CD4-positive, alpha-beta T cell (primary cell): ENCODE results near the gene ZBTB7C. TPM values are rescaled to one million over a fixed set of nuclear protein-coding genes. Genes with fewer than 3 reads are reported as not detected.

ENCODE experiments used
- ATAC-seq: fragments of 200-7000 bp; cut with Tn5 transposase; one replicate; pipeline ENCODE4 v1.10.0; 2022; ENCODE audit warnings: mild to moderate bottlenecking; ENCODE audit not compliant: poor library complexity
- CTCF ChIA-PET: fragments of 350-600 bp; sonication (Branson Sonifier 250); formaldehyde crosslinking; loops from one replicate; lab custom pipeline; 2021; ENCODE audit warnings: antibody characterized with exemption, inconsistent platforms; lab: Charles Lee
- POLR2A ChIA-PET: fragments of 350-600 bp; sonication (Branson Sonifier 250); formaldehyde crosslinking; loops from one replicate; lab custom pipeline; 2021; ENCODE audit warnings: antibody characterized with exemption, inconsistent platforms; lab: Charles Lee
- DNase-seq, 14 experiments: peaks; one replicate each; pipeline ENCODE4 v3.0.0-alpha.2; 2013 to 2020; ENCODE audit warnings: mixed read lengths in 2 of 14
- H3K27ac ChIP-seq, 2 donors: one replicate each; pipeline versions ENCODE4 v1.5.1 to v1.7.0; 2013; ENCODE audit warnings: low read length in 2 of 2, low read depth in 1 of 2, mild to moderate bottlenecking in 1 of 2
- H3K27me3 ChIP-seq, 2 experiments: 1 replicate in 1 of 2; 2 replicates in 1 of 2; pipeline versions ENCODE4 v1.6.1 to v1.7.0; 2013; ENCODE audit warnings: low read length in 2 of 2, control low read depth in 1 of 2, mild to moderate bottlenecking in 1 of 2, moderate library complexity in 1 of 2; ENCODE audit not compliant: insufficient read depth in 2 of 2, control insufficient read depth in 1 of 2
- H3K36me3 ChIP-seq: one replicate; pipeline ENCODE4 v1.6.1; 2013; ENCODE audit warnings: low read length, control low read depth; ENCODE audit not compliant: insufficient read depth
- H3K4me1 ChIP-seq: one replicate; pipeline ENCODE4 v1.6.1; 2013; ENCODE audit warnings: low read length, control low read depth; ENCODE audit not compliant: insufficient read depth
- H3K4me3 ChIP-seq: one replicate; pipeline ENCODE4 v1.5.1; 2013; ENCODE audit warnings: mild to moderate bottlenecking, low read length, moderate library complexity
- H3K9me3 ChIP-seq, 2 experiments: 1 replicate in 1 of 2; 2 replicates in 1 of 2; pipeline versions ENCODE4 v1.6.1 to v1.7.0; 2013; ENCODE audit warnings: low read length in 2 of 2, mild to moderate bottlenecking in 2 of 2, control low read depth in 1 of 2, moderate library complexity in 1 of 2; ENCODE audit not compliant: control insufficient read depth in 1 of 2, insufficient read depth in 1 of 2
- H3K27ac Mint-ChIP-seq: one replicate; pipeline ENCODE4 v1.8.0; 2020; ENCODE audit warnings: mixed read lengths
- H3K27me3 Mint-ChIP-seq: one replicate; pipeline ENCODE4 v1.8.0; 2021; ENCODE audit warnings: mixed read lengths
- H3K36me3 Mint-ChIP-seq: one replicate; pipeline ENCODE4 v1.8.0; 2021; ENCODE audit warnings: low read depth, mixed read lengths
- H3K4me1 Mint-ChIP-seq: one replicate; pipeline ENCODE4 v1.8.0; 2021; ENCODE audit warnings: low read depth, mixed read lengths
- H3K4me3 Mint-ChIP-seq: one replicate; pipeline ENCODE4 v1.8.0; 2020; ENCODE audit warnings: mild to moderate bottlenecking, mixed read lengths
- H3K9me3 Mint-ChIP-seq: one replicate; pipeline ENCODE4 v1.8.0; 2020; ENCODE audit warnings: mixed read lengths
- intact Hi-C, 2 experiments: fragments of 100-400 bp; cut with DNase I in 1 of 2; cut with micrococcal nuclease in 1 of 2; formaldehyde crosslinking; loops; one replicate each; pipeline versions ENCODE4 v1.15.1 to v1.9.0; 2023 to 2025; cut with DNase I, micrococcal nuclease
- total RNA-seq, 174 experiments: library from RNA in 2 of 174; stranded (reverse) in 2 of 174; gene quantifications; one replicate each; pipeline ENCODE4 v1.2.3 and lab custom pipeline; 2021 to 2026
- TF ChIP-seq, protein P1 (sequence below): fragments of 200-600 bp; IDR thresholded peaks from one replicate; pipeline ENCODE4 v1.8.0; 2022; ENCODE audit warnings: antibody characterized with exemption, mild to moderate bottlenecking

Gene ZBTB7C
- total RNA-seq, 2 experiments from 2014 or later, result not detected

DNA sequence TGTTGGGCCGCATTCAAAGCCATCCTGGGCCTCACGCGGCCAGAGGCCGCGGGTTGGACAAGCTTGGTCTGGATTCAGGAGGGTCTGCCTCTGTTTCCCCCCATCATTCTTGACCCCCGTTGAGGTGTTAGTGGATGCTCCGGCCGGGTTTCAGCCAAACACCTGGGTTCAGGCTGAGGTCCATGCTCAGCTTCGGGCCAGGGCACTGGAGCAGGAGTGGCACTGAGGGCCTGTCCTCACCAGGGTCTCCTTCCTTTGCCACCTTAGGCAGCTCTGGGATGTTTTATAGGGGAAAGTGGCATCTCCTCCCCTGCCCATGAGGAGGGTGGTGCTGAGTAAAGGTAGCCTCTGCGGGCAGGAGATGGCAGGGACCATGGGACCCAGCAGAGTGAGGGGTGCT is 401.8 kb downstream of the ZBTB7C start:
- DNase-seq (peak in 1 of 14 experiments; percentile 25), ATAC-seq (no peak)
- ChIA-PET POLR2A (no interaction called here), CTCF (interaction anchor here (1.4 kb wide), 2 partner anchors 45 to 76 kb away, joined by 3 to 4 read pairs; no protein-coding TSS in a partner anchor)
- Mint-ChIP-seq H3K27ac (no peak overlapping the region), H3K4me1 (peaks cover 6% of the 10 kb centered on the region), H3K27me3 (peaks cover 15% of the 10 kb centered on the region), H3K4me3 (no peak overlapping the region), H3K36me3 (no peaks in the 10 kb centered on the region), H3K9me3 (no peaks in the 10 kb centered on the region)
- Histone ChIP-seq H3K4me3 (no peak overlapping the region), H3K4me1 (peaks cover 12% of the 10 kb centered on the region), H3K27ac (no peak overlapping the region), H3K9me3 (peaks cover 0 to 4% of the 10 kb centered on the region in 2 experiments), H3K36me3 (no peaks in the 10 kb centered on the region), H3K27me3 (peaks cover 10% of the 10 kb centered on the region in 2 experiments)
- intact Hi-C loops, result loop anchor here in 1 of 2 experiments (5.0 kb wide), 1 partner anchor 75 kb away; the partner anchor contains the start of gene SMAD2
- TF ChIP-seq, protein P1, sequence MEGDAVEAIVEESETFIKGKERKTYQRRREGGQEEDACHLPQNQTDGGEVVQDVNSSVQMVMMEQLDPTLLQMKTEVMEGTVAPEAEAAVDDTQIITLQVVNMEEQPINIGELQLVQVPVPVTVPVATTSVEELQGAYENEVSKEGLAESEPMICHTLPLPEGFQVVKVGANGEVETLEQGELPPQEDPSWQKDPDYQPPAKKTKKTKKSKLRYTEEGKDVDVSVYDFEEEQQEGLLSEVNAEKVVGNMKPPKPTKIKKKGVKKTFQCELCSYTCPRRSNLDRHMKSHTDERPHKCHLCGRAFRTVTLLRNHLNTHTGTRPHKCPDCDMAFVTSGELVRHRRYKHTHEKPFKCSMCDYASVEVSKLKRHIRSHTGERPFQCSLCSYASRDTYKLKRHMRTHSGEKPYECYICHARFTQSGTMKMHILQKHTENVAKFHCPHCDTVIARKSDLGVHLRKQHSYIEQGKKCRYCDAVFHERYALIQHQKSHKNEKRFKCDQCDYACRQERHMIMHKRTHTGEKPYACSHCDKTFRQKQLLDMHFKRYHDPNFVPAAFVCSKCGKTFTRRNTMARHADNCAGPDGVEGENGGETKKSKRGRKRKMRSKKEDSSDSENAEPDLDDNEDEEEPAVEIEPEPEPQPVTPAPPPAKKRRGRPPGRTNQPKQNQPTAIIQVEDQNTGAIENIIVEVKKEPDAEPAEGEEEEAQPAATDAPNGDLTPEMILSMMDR, result no peak

DNA sequence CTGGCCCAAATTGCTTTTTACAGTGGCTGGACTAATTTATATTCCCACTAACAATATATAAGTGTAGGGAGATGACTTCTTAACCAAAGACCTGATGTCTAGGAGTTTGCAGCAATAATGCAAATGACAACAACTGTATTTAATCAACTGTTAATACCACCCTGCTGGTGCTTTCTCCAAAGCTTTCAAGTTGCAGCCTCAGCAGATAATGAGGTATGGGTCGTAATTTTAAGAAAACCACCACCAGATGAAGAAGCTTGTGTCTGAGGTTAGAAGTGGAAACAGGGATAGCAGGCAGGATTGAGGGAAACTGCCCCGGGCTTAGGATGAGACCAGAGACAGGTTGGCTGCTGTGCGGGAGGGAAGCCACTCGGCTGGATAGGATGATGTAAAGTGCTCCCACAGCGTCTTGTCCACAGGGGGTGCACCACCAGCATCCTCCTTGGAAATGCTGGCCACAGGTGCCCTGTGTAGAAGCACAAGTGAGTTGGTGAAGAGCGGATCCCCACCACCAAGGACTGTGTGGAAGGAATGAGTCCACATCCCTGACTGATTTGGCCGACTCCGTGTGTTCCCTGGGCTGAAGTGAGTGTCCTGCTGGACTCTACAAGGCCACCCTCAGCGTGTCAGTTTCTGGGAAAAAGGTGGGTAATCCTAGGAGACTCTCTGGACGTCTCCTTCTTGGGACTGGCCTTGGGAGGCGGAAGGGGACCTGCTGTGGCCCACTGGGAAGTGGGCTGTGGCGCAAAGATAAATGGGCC is 402.6 kb downstream of the ZBTB7C start:
- ChIA-PET POLR2A (no interaction called here), CTCF (interaction anchor here (1.4 kb wide), 1 partner anchor 44 kb away, joined by 3 read pairs; no protein-coding TSS in a partner anchor)
- peak in 1 of 14 experiments; percentile 12 for DNase-seq
- H3K27me3 Mint-ChIP-seq, result peaks cover 8% of the 10 kb centered on the region
- Histone ChIP-seq H3K27me3 (peaks cover 7 to 10% of the 10 kb centered on the region in 2 experiments), H3K4me1 (peaks cover 12% of the 10 kb centered on the region), H3K9me3 (peaks cover 0 to 4% of the 10 kb centered on the region in 2 experiments), H3K4me3 (no peak overlapping the region), H3K27ac (no peak overlapping the region), H3K36me3 (no peaks in the 10 kb centered on the region)
- peak overlapping the region; percentile 51 for H3K4me3 Mint-ChIP-seq
- intact Hi-C loops, result loop anchor here in 1 of 2 experiments (5.0 kb wide), 1 partner anchor 74 kb away; the partner anchor contains the start of gene SMAD2
- TF ChIP-seq, protein P1, result no peak
- no peaks in the 10 kb centered on the region for H3K9me3 Mint-ChIP-seq
- H3K27ac Mint-ChIP-seq, result no peak overlapping the region
- no peak for ATAC-seq
- H3K4me1 Mint-ChIP-seq, result peaks cover 6% of the 10 kb centered on the region
- no peaks in the 10 kb centered on the region for H3K36me3 Mint-ChIP-seq

DNA sequence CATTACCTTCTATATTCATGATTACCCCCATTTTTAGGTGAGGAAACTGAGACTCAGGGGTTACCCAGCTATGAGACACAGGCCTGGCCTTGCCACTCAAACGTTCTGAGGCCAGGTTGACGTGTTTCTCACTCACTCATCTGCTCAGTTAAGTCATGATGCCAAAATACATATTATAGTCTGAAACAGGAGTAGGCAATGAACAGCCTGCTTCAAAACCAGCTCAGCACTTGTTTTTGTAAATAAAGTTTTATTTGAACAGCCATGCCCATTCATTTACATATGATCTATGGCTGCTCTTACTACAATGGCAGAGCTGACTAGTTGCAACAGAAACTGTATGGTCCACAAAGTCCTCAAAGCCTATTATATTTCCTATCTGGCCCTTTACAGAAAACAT is 404.6 kb downstream of the ZBTB7C start:
- CTCF ChIA-PET, result no interaction called here

More for the DNA sequence above, 404.6 kb downstream of the ZBTB7C start:
- H3K4me3 ChIP-seq, result no peak overlapping the region
- peaks cover 6% of the 10 kb centered on the region for H3K4me1 Mint-ChIP-seq
- H3K27ac ChIP-seq, result no peak overlapping the region
- ATAC-seq, result no peak
- H3K27me3 Mint-ChIP-seq, result no peaks in the 10 kb centered on the region
- DNase-seq, result no peak
- H3K36me3 ChIP-seq, result no peaks in the 10 kb centered on the region
- no peaks in the 10 kb centered on the region for H3K9me3 ChIP-seq
- no peak overlapping the region for H3K27ac Mint-ChIP-seq
- H3K4me3 Mint-ChIP-seq, result no peak overlapping the region
- no peaks in the 10 kb centered on the region for H3K9me3 Mint-ChIP-seq
- no peaks in the 10 kb centered on the region for H3K36me3 Mint-ChIP-seq
- POLR2A ChIA-PET, result no interaction called here
- intact Hi-C loops, result no loop called here
- TF ChIP-seq, protein P1, result no peak
- H3K27me3 ChIP-seq, result peaks cover 6 to 7% of the 10 kb centered on the region in 2 experiments
- H3K4me1 ChIP-seq, result peaks cover 12% of the 10 kb centered on the region
